Peyer's patch (tissue), 4 donors: ENCODE measurements around the gene SLC39A11.

Source experiments
- CTCF ChIP-seq, 6 experiments: fragments of 450-650 bp in 4 of 6; fragments of 200-600 bp in 2 of 6; sonication (generic) in 1 of 6; IDR thresholded peaks; one replicate each; pipeline ENCODE4 v1.5.1; 2017 to 2019; ENCODE audit warnings: antibody characterized with exemption in 6 of 6, mild to moderate bottlenecking in 3 of 6, moderate library complexity in 1 of 6
- POLR2A ChIP-seq, 2 donors: fragments of 450-650 bp; IDR thresholded peaks; one replicate each; pipeline ENCODE4 v1.5.1; 2017; ENCODE audit warnings: antibody characterized with exemption in 2 of 2, mild to moderate bottlenecking in 2 of 2, moderate library complexity in 2 of 2

GRCh38 chr17:73096211-73096610, 3.7 kb upstream of the SLC39A11 start:
- no peak for TF ChIP-seq CTCF (IDR thresholded peaks at IDR 0.05)
- TF ChIP-seq POLR2A (IDR thresholded peaks at IDR 0.05): no peak
